Breast epithelium (tissue), 4 donors: ENCODE measurements around the gene POLR2C. TPM values are rescaled to one million over a fixed set of nuclear protein-coding genes. Genes with fewer than 3 reads are reported as not detected.

Experiments
- DNase-seq, 2 donors: peaks; one replicate each; pipeline ENCODE4 v3.0.0-alpha.2; 2019; ENCODE audit warnings: low spot score in 2 of 2
- H3K27ac ChIP-seq, 2 donors: fragments of 200-600 bp; sonication (generic) in 1 of 2; one replicate each; pipeline ENCODE4 v1.5.1; 2016 to 2019; ENCODE audit warnings: mild to moderate bottlenecking in 1 of 2
- H3K27me3 ChIP-seq, 2 donors: fragments of 200-600 bp; sonication (generic) in 1 of 2; one replicate each; pipeline versions ENCODE4 v1.5.1 to v1.6.0; 2017 to 2019; ENCODE audit warnings: control low read depth in 1 of 2, mild to moderate bottlenecking in 1 of 2
- H3K36me3 ChIP-seq: fragments of 200-600 bp; one replicate; pipeline ENCODE4 v1.5.1; 2019
- H3K4me1 ChIP-seq, 2 donors: fragments of 200-600 bp; sonication (generic); one replicate each; pipeline ENCODE4 v1.5.1; 2016 to 2019; ENCODE audit warnings: control low read depth in 1 of 2
- H3K4me3 ChIP-seq, 3 donors: fragments of 200-600 bp; sonication (generic); 1 replicate in 2 of 3; 2 replicates in 1 of 3; pipeline ENCODE4 v1.5.1; 2016 to 2019; ENCODE audit warnings: mild to moderate bottlenecking in 3 of 3, moderate library complexity in 2 of 3
- H3K9me3 ChIP-seq, 2 donors: fragments of 200-600 bp; sonication (generic) in 1 of 2; one replicate each; pipeline ENCODE4 v1.5.1; 2016 to 2019; ENCODE audit warnings: control low read depth in 1 of 2
- CTCF ChIP-seq, 3 donors: fragments of 450-650 bp; IDR thresholded peaks; one replicate each; pipeline ENCODE4 v1.5.1; 2016 to 2017; ENCODE audit warnings: antibody characterized with exemption in 3 of 3, mild to moderate bottlenecking in 3 of 3, moderate library complexity in 3 of 3
- POLR2A ChIP-seq: fragments of 450-650 bp; IDR thresholded peaks from one replicate; pipeline ENCODE4 v1.6.1; 2016; ENCODE audit warnings: antibody characterized with exemption, mild to moderate bottlenecking, moderate library complexity
- POLR2AphosphoS5 ChIP-seq, 3 donors: sonication (generic); formaldehyde crosslinking; IDR thresholded peaks; one replicate each; pipeline ENCODE4 v1.6.1; 2017; ENCODE audit warnings: antibody characterized with exemption in 3 of 3
- intact Hi-C: fragments of 100-400 bp; cut with DNase I; formaldehyde crosslinking; loops from one replicate; pipeline ENCODE4 v1.15.1; 2023; ENCODE audit warnings: low total_unique reads
- total RNA-seq, 3 donors: library from RNA; depleted of rRNA; stranded (reverse); fragments of >200 nt; gene quantifications; one replicate each; pipeline ENCODE4 v1.1.0, GENCODE V29; 2016

The POLR2C gene
- total RNA-seq, 3 donors from 2014 or later = 119 to 129 (median 127) TPM

- Histone ChIP-seq H3K4me3 (no peak overlapping the region), H3K27me3 (no peaks in the 10 kb centered on the region), H3K9me3 (no peaks in the 10 kb centered on the region), H3K36me3 (no peaks in the 10 kb centered on the region), H3K27ac (no peak overlapping the region), H3K4me1 (no peaks in the 10 kb centered on the region)
- peak; percentile 51 to 68 for DNase-seq
- TF ChIP-seq POLR2A (no peak), POLR2AphosphoS5 (IDR thresholded peaks at IDR 0.05) (no peak), CTCF (IDR thresholded peaks at IDR 0.05) (peak; percentile 65 to 91 (median 90))
- intact Hi-C loops = no loop called here
Observed at GRCh38 chr16:57519796-57520360, 57.4 kb downstream of the POLR2C start.

Other genes starting within 250 kb of the POLR2C start
- 10 to 100 TPM; 50.5 to 64.0 (median 62.4) TPM for gene ARL2BP, start 217.4 kb upstream of the POLR2C start, total RNA-seq
- gene PLLP, start 178.0 kb upstream of the POLR2C start, total RNA-seq = 10 to 100 TPM in 1 of 3 donors, 1 to 10 TPM in 2; 3.8 to 44.6 (median 7.9) TPM
- under 1 TPM; 0.15 to 0.33 (median 0.16) TPM for gene CCL22, start 103.9 kb upstream of the POLR2C start, total RNA-seq
- 100 to 1,000 TPM in 1 of 3 donors, 10 to 100 TPM in 1, 1 to 10 TPM in 1; 6.2 to 164 (median 58.0) TPM for gene CX3CL1, start 90.2 kb upstream of the POLR2C start, total RNA-seq
- gene CCL17, start 57.9 kb upstream of the POLR2C start, total RNA-seq = not detected
- gene CIAPIN1, start 15.3 kb upstream of the POLR2C start, total RNA-seq = 10 to 100 TPM; 23.4 to 33.2 (median 28.8) TPM
- 10 to 100 TPM; 36.0 to 42.6 (median 40.7) TPM for gene COQ9, start 15.2 kb upstream of the POLR2C start, total RNA-seq
- 10 to 100 TPM; 13.1 to 20.3 (median 17.6) TPM for gene DOK4, start 23.8 kb downstream of the POLR2C start, total RNA-seq
- 10 to 100 TPM in 2 of 3 donors, 1 to 10 TPM in 1; 6.7 to 15.1 (median 12.1) TPM for gene CCDC102A, start 73.9 kb downstream of the POLR2C start, total RNA-seq
- gene ADGRG5, start 80.0 kb downstream of the POLR2C start, total RNA-seq = 1 to 10 TPM in 1 of 3 donors, under 1 TPM in 1, not detected in 1; 0.66 to 1.0 TPM
- gene ADGRG1, start 166.0 kb downstream of the POLR2C start, total RNA-seq = 10 to 100 TPM in 2 of 3 donors, 1 to 10 TPM in 1; 9.4 to 54.1 (median 34.0) TPM
- 1 to 10 TPM in 2 of 3 donors, under 1 TPM in 1; 0.64 to 5.2 (median 1.6) TPM for gene ADGRG3, start 205.6 kb downstream of the POLR2C start, total RNA-seq
- gene DRC7, start 232.1 kb downstream of the POLR2C start, total RNA-seq = 1 to 10 TPM in 1 of 3 donors, not detected in 2; 1.5 TPM